ENCODE results near the gene CLPX.

Gene CLPX

GRCh38 chr15:65175511-65175910, 9.6 kb downstream of the CLPX start:
- H3K4me3 ChIP-seq (IDR thresholded peaks at IDR 0.05; ENCODE audit: insufficient read depth, low read depth, low read length): no peak overlapping the region
- H3K9ac ChIP-seq: no peak overlapping the region
- H4K20me1 ChIP-seq (ENCODE audit: insufficient read depth): no peaks in the 10 kb centered on the region
- H3K4me2 ChIP-seq: no peak overlapping the region
- peaks cover 21% of the 10 kb centered on the region for H3K79me2 ChIP-seq (ENCODE audit: insufficient read depth, low read depth)
- no peaks in the 10 kb centered on the region; the same call in 1 of the 2 replicates for H3K36me3 ChIP-seq (ENCODE audit: insufficient read depth)
- no peaks in the 10 kb centered on the region for H3K27me3 ChIP-seq (ENCODE audit: insufficient read depth, low read depth)
- H3K4me1 ChIP-seq (ENCODE audit: low read depth, poor library complexity, severe bottlenecking): no peaks in the 10 kb centered on the region
- H2AFZ ChIP-seq (ENCODE audit: low read depth): no peak overlapping the region
- H3K27ac ChIP-seq: no peak overlapping the region
- no peak for TF ChIP-seq CTCF (conservative IDR thresholded peaks at IDR 0.05; ENCODE audit: low read depth, low read length)

GRCh38 chr15:65174509-65174908, 10.6 kb downstream of the CLPX start:
- no peaks in the 10 kb centered on the region for H4K20me1 ChIP-seq (ENCODE audit: insufficient read depth)
- no peak overlapping the region for H2AFZ ChIP-seq (ENCODE audit: low read depth)
- H3K9ac ChIP-seq: no peak overlapping the region
- H3K4me1 ChIP-seq (ENCODE audit: low read depth, poor library complexity, severe bottlenecking): no peaks in the 10 kb centered on the region
- no peak overlapping the region for H3K4me3 ChIP-seq (IDR thresholded peaks at IDR 0.05; ENCODE audit: insufficient read depth, low read depth, low read length)
- H3K4me2 ChIP-seq: no peak overlapping the region
- TF ChIP-seq CTCF (conservative IDR thresholded peaks at IDR 0.05; ENCODE audit: low read depth, low read length): no peak
- H3K36me3 ChIP-seq (ENCODE audit: insufficient read depth): no peaks in the 10 kb centered on the region; the same call in 1 of the 2 replicates
- peaks cover 11% of the 10 kb centered on the region; the same call in 1 of the 2 replicates for H3K79me2 ChIP-seq (ENCODE audit: insufficient read depth, low read depth)
- H3K27ac ChIP-seq: no peak overlapping the region
- H3K27me3 ChIP-seq (ENCODE audit: insufficient read depth, low read depth): no peaks in the 10 kb centered on the region

GRCh38 chr15:65172531-65172930, 12.6 kb downstream of the CLPX start:
- Histone ChIP-seq H3K36me3 (ENCODE audit: insufficient read depth) (no peaks in the 10 kb centered on the region; the same call in 1 of the 2 replicates), H3K27ac (no peak overlapping the region), H2AFZ (ENCODE audit: low read depth) (no peak overlapping the region), H3K27me3 (ENCODE audit: insufficient read depth, low read depth) (no peaks in the 10 kb centered on the region), H3K79me2 (ENCODE audit: insufficient read depth, low read depth) (peaks cover 3% of the 10 kb centered on the region; the same call in 1 of the 2 replicates), H4K20me1 (ENCODE audit: insufficient read depth) (no peaks in the 10 kb centered on the region), H3K9ac (no peak overlapping the region), H3K4me3 (IDR thresholded peaks at IDR 0.05; ENCODE audit: insufficient read depth, low read depth, low read length) (no peak overlapping the region), H3K4me2 (no peak overlapping the region), H3K4me1 (ENCODE audit: low read depth, poor library complexity, severe bottlenecking) (no peaks in the 10 kb centered on the region)
- TF ChIP-seq CTCF (conservative IDR thresholded peaks at IDR 0.05; ENCODE audit: low read depth, low read length): no peak

- Histone ChIP-seq H3K4me2 (no peak overlapping the region), H3K36me3 (ENCODE audit: insufficient read depth) (no peaks in the 10 kb centered on the region; the same call in 1 of the 2 replicates), H4K20me1 (ENCODE audit: insufficient read depth) (no peaks in the 10 kb centered on the region), H3K4me3 (IDR thresholded peaks at IDR 0.05; ENCODE audit: insufficient read depth, low read depth, low read length) (no peak overlapping the region), H3K79me2 (ENCODE audit: insufficient read depth, low read depth) (no peaks in the 10 kb centered on the region), H3K4me1 (ENCODE audit: low read depth, poor library complexity, severe bottlenecking) (no peaks in the 10 kb centered on the region), H2AFZ (ENCODE audit: low read depth) (no peak overlapping the region), H3K27me3 (ENCODE audit: insufficient read depth, low read depth) (no peaks in the 10 kb centered on the region), H3K27ac (no peak overlapping the region), H3K9ac (no peak overlapping the region)
- TF ChIP-seq CTCF (conservative IDR thresholded peaks at IDR 0.05; ENCODE audit: low read depth, low read length): no peak
These were observed 13.7 kb downstream of the CLPX start for GRCh38 chr15:65171428-65171827.

All from KMS-11 (cell line).